Ascending aorta (tissue), 2 donors: ENCODE results near the gene WASL. TPM values are rescaled to one million over a fixed set of nuclear protein-coding genes. Genes with fewer than 3 reads are reported as not detected.
"Not testable (repeated sequence)": the region's sequence is repeated elsewhere in the genome, so short reads cannot be mapped to it uniquely, and the experiment has no call there.

Experiments
- DNase-seq, 2 donors: peaks; one replicate each; pipeline ENCODE4 v3.0.0-alpha.2; 2019; ENCODE audit warnings: low spot score in 2 of 2
- H3K27ac ChIP-seq, 2 donors: fragments of 200-600 bp; sonication (generic); one replicate each; pipeline ENCODE4 v1.5.1; 2016 to 2017; ENCODE audit warnings: mild to moderate bottlenecking in 1 of 2
- H3K27me3 ChIP-seq: fragments of 200-600 bp; sonication (generic); one replicate; pipeline ENCODE4 v1.5.1; 2017
- H3K36me3 ChIP-seq, 2 donors: fragments of 200-600 bp; sonication (generic); one replicate each; pipeline ENCODE4 v1.5.1; 2016
- H3K4me1 ChIP-seq, 2 donors: fragments of 200-600 bp; sonication (generic); one replicate each; pipeline ENCODE4 v1.5.1; 2016 to 2017; ENCODE audit warnings: mild to moderate bottlenecking in 1 of 2
- H3K4me3 ChIP-seq, 2 donors: fragments of 200-600 bp; sonication (generic); one replicate each; pipeline ENCODE4 v1.5.1; 2016 to 2017; ENCODE audit warnings: mild to moderate bottlenecking in 1 of 2
- H3K9me3 ChIP-seq, 2 donors: fragments of 200-600 bp; sonication (generic); one replicate each; pipeline ENCODE4 v1.5.1; 2016
- CTCF ChIP-seq, 3 experiments: fragments of 200-600 bp in 2 of 3; fragments of 450-650 bp in 1 of 3; sonication (generic) in 2 of 3; IDR thresholded peaks; one replicate each; pipeline ENCODE4 v1.5.1; 2016 to 2019; ENCODE audit warnings: antibody characterized with exemption in 3 of 3, mild to moderate bottlenecking in 1 of 3, moderate library complexity in 1 of 3
- intact Hi-C: fragments of 100-400 bp; cut with DNase I; formaldehyde crosslinking; loops from one replicate; pipeline ENCODE4 v1.15.1; 2023
- total RNA-seq: library from RNA; depleted of rRNA; stranded (reverse); fragments of >200 nt; gene quantifications from one replicate; pipeline ENCODE4 v1.1.0, GENCODE V29; 2016

The WASL gene
- total RNA-seq, 1 donor from 2014 or later = 23.7 TPM

- Histone ChIP-seq H3K4me3 (no peak overlapping the region), H3K9me3 (peaks cover 6 to 10% of the 10 kb centered on the region in 2 donors), H3K36me3 (no peaks in the 10 kb centered on the region), H3K27ac (no peak overlapping the region), H3K27me3 (no peaks in the 10 kb centered on the region), H3K4me1 (peaks cover 0 to 12% of the 10 kb centered on the region in 2 donors)
- DNase-seq = no peak
- intact Hi-C loops = no loop called here
- TF ChIP-seq CTCF (IDR thresholded peaks at IDR 0.05) = no peak
These were observed 19.6 kb downstream of the WASL start for GRCh38 chr7:123729218-123729578.

- no peak overlapping the region for H3K4me3 ChIP-seq
- peaks cover 4 to 6% of the 10 kb centered on the region in 2 donors for H3K9me3 ChIP-seq
- no peaks in the 10 kb centered on the region for H3K36me3 ChIP-seq
- TF ChIP-seq CTCF (IDR thresholded peaks at IDR 0.05) = no peak
- no peaks in the 10 kb centered on the region for H3K27me3 ChIP-seq
- DNase-seq = no peak
- peaks cover 0 to 26% of the 10 kb centered on the region in 2 donors for H3K4me1 ChIP-seq
- intact Hi-C loops = no loop called here
- H3K27ac ChIP-seq = no peak overlapping the region
These were observed 21.5 kb downstream of the WASL start for GRCh38 chr7:123727071-123727837.

- no peak for TF ChIP-seq CTCF (IDR thresholded peaks at IDR 0.05)
- H3K27ac ChIP-seq = no peak overlapping the region
- H3K9me3 ChIP-seq = no peaks in the 10 kb centered on the region
- H3K4me1 ChIP-seq = peaks cover 0 to 26% of the 10 kb centered on the region in 2 donors
- H3K4me3 ChIP-seq = no peak overlapping the region
- intact Hi-C loops = no loop called here
- DNase-seq = no peak
- no peaks in the 10 kb centered on the region for H3K36me3 ChIP-seq
- H3K27me3 ChIP-seq = no peaks in the 10 kb centered on the region
These were observed 23.1 kb downstream of the WASL start for GRCh38 chr7:123725586-123726171.

- no peak overlapping the region for H3K4me3 ChIP-seq
- DNase-seq = no peak
- H3K36me3 ChIP-seq = no peaks in the 10 kb centered on the region
- no peaks in the 10 kb centered on the region for H3K27me3 ChIP-seq
- no peak for TF ChIP-seq CTCF (IDR thresholded peaks at IDR 0.05)
- intact Hi-C loops = no loop called here
- H3K4me1 ChIP-seq = peaks cover 0 to 28% of the 10 kb centered on the region in 2 donors
- no peak overlapping the region for H3K27ac ChIP-seq
- H3K9me3 ChIP-seq = no peaks in the 10 kb centered on the region
These were observed 24.0 kb downstream of the WASL start for GRCh38 chr7:123724817-123725253.

- TF ChIP-seq CTCF (IDR thresholded peaks at IDR 0.05) = no peak
- H3K4me1 ChIP-seq = peaks cover 0 to 37% of the 10 kb centered on the region in 2 donors
- no peak overlapping the region for H3K4me3 ChIP-seq
- no peaks in the 10 kb centered on the region for H3K9me3 ChIP-seq
- no peak overlapping the region for H3K27ac ChIP-seq
- H3K36me3 ChIP-seq = no peaks in the 10 kb centered on the region
- DNase-seq = no peak
- intact Hi-C loops = no loop called here
- no peaks in the 10 kb centered on the region for H3K27me3 ChIP-seq
These were observed 24.9 kb downstream of the WASL start for GRCh38 chr7:123723913-123724312.

GRCh38 chr7:123720527-123720926, 28.3 kb downstream of the WASL start:
- intact Hi-C loops, H3K27ac ChIP-seq: not testable (repeated sequence)
- peaks cover 0 to 30% of the 10 kb centered on the region in 2 donors for H3K4me1 ChIP-seq

More at GRCh38 chr7:123720527-123720926, 28.3 kb downstream of the WASL start:
- not testable (repeated sequence) for H3K4me3 ChIP-seq, DNase-seq, H3K36me3 ChIP-seq, H3K9me3 ChIP-seq, H3K27me3 ChIP-seq
